HG03469 (cell line): ENCODE data around the gene SLC25A11.

Source experiments
- ATAC-seq: cut with Tn5 transposase; IDR thresholded peaks from one replicate; pipeline ENCODE4 v1.9.1; 2021; ENCODE audit warnings: mild to moderate bottlenecking, moderate library complexity, moderate number of reproducible peaks; ENCODE audit not compliant: unreplicated experiment

SLC25A11 gene

GRCh38 chr17:4896332-4897197 lies 43.3 kb downstream of the SLC25A11 start:
- ATAC-seq, result no peak

GRCh38 chr17:4895657-4896331 lies 44.1 kb downstream of the SLC25A11 start:
- ATAC-seq, result no peak

GRCh38 chr17:4895121-4895520 lies 44.7 kb downstream of the SLC25A11 start:
- ATAC-seq, result no peak

GRCh38 chr17:4893721-4894560 lies 45.9 kb downstream of the SLC25A11 start:
- ATAC-seq, result no peak

- no peak for ATAC-seq
These were observed 46.6 kb downstream of the SLC25A11 start for GRCh38 chr17:4893272-4893671.

GRCh38 chr17:4892499-4893221 lies 47.2 kb downstream of the SLC25A11 start:
- ATAC-seq, result no peak

GRCh38 chr17:4891411-4892410 lies 48.1 kb downstream of the SLC25A11 start:
- no peak for ATAC-seq

GRCh38 chr17:4887581-4887980 lies 52.3 kb downstream of the SLC25A11 start:
- ATAC-seq, result no peak
